B cell (primary cell): ENCODE measurements around the gene DSCAML1.

Experiments used
- CTCF ChIP-seq: fragments of 200-600 bp; IDR thresholded peaks from one replicate; pipeline ENCODE4 v1.8.0; 2022; ENCODE audit warnings: antibody characterized with exemption, mild to moderate bottlenecking
- EZH2 ChIP-seq: IDR thresholded peaks from 2 replicates; pipeline ENCODE4 v1.6.1; 2012; ENCODE audit warnings: borderline replicate concordance, low read depth, mild to moderate bottlenecking, moderate library complexity, low read length; ENCODE audit not compliant: insufficient read depth, poor library complexity, severe bottlenecking

- no peak for TF ChIP-seq EZH2
- no peak for TF ChIP-seq CTCF
Observed at GRCh38 chr11:117428856-117429229, 368.2 kb downstream of the DSCAML1 start.
